Measurements from ENCODE around the gene BTNL9.
"Not testable (repeated sequence)": the region's sequence is repeated elsewhere in the genome, so short reads cannot be mapped to it uniquely, and the experiment has no call there.

BTNL9 gene

GRCh38 chr5:181043285-181044092 lies 3.4 kb downstream of the BTNL9 start:
- DNase-seq = no peak

DNA sequence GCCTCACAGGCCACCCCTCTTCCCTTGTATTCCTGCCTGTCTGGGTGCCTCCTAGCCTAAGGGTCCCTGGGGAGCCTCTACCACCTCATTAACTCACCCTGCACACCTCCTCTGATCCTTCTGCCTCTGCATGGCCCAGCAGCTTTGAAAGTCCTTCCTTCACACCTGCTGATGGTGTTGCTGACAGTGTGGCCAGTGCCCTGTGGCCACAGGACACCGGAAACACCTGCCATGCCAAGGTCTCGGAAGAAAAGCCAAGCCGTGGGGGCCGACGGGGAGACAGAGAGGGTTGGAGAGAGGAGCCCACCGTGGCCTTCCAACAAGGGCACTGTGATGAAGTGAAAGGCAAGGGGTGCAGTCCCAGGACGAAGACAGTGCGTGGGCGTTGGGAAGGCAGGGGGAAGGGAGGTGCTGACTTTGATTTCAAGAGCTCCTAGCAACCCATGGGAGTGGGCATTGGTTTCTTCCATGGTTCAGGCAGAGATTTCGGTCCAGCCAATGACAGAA lies 4.1 kb downstream of the BTNL9 start:
- no peak for DNase-seq

DNA sequence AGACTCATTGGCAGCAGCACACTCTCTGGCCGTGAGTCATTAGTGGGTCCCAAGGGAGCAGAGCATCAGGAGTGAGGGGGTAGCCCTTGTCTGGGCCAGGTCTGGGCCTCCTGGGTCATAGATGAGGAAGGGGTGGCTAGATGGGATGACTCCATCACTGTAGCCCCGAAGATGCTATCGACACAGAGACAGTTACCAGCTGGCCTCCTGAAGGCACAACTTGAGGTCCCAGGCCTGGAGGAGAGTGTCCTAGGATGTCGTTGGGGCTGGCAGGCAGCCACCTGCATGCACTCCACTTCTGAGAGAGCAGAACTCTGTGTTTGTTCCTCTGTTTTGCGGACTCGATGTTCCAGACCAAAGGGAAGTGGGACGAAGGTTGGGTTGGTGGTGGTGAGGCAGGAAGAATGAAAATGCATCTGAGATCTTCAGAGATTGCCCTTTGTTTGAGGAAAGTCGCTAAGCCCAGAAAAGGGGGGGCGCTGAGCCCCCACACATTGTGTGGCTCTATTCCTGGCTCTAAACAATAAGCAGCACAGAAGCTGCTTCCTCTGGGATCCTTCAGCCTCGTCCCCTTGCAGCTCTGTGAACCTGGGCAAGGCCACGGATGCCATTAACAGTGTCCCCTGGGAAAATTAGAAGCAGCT lies 4.7 kb downstream of the BTNL9 start:
- DNase-seq = no peak

GRCh38 chr5:181045316-181045715 lies 5.2 kb downstream of the BTNL9 start:
- no peak for DNase-seq

- DNase-seq = not testable (repeated sequence)
Measured at GRCh38 chr5:181045857-181046256, 5.8 kb downstream of the BTNL9 start.

DNA sequence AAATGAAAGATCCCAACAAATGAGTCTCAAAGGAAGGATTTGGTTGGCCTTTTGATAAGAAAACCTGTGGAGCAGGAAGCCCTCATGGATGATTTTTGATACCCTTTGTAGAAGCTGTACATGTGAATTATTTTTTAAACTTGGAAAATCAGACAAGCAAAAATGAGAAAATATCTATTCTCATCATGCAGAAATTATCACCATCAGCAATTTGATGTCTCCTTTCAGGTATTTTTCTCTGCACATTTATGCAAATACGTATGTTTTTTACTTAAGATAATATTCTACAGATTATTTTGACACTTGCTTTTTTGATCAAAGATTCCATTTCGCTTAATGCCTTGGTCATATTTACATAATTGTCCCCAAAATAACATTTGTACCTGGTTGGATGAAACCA lies 7.2 kb downstream of the BTNL9 start:
- no peak for DNase-seq

- no peak for DNase-seq
Measured at GRCh38 chr5:181047921-181048320, 7.9 kb downstream of the BTNL9 start.

- DNase-seq = no peak
Measured at GRCh38 chr5:181050016-181050415, 9.9 kb downstream of the BTNL9 start.

DNA sequence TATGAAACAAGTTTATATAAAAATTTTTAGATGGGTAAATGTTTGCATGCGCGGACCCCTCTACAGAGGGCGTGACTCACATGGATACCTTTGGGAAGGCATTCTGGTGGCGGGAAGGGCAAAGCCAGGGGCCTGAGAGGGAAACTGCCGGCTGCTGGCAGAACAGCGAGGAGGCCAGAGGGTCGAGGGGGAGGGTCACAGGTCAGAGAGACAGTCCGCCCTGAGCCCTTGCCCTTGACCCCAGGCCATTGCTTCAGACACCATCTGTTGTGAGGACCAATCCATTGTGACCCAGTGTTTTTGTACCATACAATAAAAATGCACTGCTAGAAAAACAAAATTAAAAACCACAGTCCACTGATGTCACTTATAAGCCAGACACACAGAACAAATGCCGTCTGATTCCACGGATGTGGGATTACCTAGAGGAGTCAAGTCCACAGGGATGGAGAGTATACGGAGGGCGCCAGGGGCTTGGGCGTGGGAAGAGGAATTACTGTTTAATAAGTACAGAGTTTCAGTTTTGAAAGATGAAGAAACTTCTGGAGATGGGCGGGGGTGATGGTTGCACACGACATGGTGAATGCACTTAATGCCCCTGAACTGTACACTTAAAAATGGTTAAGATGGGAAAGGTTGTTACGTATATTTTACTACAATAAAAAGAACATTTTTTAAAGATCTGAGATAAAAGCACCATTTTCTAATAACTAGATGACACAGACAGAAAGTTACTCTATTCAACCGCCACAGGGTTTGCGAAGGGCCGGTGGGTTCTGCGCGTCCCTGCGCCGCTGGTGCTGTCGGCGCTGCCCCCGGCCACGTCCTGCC lies 12.0 kb downstream of the BTNL9 start:
- DNase-seq = no peak

DNA sequence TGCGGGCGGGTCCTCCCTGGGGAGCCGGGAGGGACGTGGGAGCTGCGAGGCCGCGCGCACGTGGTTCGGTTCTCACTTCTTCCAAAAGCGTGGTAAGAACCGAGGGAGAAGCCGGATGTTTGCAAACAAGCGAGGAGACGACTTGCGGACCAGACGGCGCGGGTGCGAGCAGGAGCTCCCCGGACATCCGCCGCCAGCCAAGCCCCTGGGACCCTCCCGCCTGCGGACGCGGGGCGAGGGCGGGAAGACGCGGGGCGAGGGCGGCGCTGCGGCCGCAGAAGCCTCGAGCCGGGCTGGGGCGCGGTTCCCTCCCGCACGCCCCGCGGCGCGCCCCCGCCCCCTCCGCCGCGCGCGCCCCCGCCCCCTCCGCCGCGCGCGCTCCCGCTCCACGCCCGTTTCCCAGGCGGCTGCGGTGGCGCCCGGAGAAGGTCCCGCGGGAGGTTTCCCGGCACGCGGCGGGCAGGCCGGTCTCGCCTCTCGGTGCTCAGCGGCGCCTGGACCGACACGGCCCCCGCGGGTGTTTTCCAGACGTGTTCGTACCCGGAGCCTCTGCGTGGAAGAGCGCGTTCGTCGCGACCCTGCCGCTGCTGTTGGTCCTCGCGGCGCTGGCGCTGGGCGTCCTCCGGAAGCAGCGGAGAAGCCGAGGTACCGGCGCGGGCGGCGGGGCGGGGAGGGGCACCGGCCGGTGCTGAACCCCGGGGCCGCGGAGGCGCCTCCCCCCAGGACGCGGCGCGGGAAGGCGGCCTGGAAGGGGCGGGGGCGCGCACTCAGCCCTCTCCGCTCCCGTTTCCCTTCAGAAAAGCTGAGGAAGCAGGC lies 12.8 kb downstream of the BTNL9 start:
- peak; percentile 9 for DNase-seq

DNA sequence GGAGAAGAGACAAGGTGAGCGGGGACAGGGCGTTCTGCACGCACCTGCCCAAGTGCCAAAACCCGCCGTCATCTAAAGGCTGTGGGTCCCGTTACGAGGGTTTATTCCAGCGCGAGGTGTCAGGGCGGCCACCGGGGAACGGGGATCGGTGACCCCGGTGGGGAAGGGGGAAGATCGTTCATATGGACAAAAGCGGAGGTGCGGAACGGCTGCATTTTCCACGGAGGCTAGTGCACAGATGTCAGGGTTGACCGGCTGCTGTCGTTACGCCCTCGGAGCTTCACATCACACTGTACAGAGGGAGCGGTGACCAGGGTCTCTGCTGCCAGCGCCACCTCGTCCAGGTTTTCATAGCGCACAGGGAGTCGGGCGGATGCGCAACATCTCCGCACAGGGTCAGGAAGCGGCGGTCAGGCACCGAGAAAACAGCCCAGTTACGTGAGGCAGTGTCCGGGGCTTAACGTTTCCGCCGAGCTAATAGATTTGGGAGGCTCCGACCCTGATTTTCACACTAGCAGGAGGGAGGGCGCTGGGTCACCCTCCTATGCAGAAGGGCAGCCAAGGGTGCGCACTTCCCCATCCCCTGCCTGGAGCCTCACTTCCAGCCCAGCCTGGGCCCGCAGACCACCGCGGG lies 13.5 kb downstream of the BTNL9 start:
- no peak for DNase-seq

DNA sequence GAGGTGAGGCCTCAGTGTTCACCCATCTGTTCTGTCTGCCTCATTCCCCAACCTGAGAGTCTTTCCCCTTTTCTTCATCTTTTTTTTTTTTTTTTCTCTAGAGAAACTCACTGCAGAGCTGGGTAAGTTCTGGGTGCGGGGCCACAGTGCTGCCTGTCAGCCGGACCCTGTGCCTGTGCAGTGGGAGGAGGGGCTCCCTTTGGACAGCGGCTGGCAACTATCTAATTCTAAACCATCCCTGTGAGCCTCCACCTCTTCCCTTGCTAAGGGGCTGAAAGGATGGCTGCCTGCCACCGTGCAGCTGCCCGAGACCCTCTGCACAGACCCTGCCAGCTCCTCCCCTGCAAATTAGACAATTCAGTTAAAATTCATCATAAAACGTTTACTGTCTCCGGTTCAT lies 14.1 kb downstream of the BTNL9 start:
- no peak for DNase-seq

DNA sequence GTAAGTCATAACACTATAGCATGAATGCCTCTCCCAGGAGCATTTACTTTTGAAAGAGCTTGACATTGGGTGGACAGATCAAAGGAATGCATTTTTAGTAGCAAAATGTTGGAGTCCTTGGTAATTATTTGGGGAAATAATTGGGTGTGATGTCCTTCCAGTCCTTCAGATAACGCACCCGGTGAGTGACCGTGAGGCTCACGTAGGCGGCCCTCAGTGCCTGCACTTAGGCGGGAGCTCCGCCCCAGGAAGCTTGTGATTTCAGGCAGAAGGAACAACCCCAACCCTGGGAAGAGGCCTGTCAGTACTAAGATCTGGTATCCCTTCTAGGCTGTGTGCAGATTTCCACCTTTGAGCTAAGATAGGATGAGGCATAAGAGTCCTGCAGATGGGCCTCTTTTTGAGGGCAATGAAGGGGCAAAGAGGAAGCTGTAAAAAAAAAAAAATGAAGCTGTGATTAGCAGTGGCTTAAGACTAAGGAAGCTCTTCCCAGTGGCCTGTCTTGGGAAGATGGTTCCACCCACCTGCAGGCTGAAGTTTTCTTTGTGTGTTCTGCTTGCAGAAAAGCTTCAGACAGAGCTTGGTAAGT lies 14.9 kb downstream of the BTNL9 start:
- DNase-seq = no peak

DNA sequence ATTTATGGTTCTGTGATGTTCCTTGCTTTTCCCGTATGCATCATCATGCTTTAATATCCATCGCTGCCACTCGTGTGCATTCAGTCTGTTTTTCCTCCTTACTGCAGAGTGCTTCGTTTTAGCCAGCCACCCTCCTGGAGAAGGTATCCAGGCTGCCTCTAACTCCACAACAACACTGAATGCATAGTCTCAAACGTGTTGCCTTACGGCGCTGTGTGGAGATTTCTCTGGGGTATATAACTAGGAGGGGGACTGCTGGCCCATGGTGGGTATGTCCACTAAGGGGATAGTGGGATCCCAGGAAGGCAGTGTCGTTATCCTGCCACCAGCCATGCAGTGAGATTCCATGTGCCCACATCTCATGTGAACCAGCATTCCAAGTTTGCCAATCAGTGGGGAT lies 16.4 kb downstream of the BTNL9 start:
- no peak for DNase-seq

GRCh38 chr5:181058321-181058720 lies 18.3 kb downstream of the BTNL9 start:
- no peak for DNase-seq

DNA sequence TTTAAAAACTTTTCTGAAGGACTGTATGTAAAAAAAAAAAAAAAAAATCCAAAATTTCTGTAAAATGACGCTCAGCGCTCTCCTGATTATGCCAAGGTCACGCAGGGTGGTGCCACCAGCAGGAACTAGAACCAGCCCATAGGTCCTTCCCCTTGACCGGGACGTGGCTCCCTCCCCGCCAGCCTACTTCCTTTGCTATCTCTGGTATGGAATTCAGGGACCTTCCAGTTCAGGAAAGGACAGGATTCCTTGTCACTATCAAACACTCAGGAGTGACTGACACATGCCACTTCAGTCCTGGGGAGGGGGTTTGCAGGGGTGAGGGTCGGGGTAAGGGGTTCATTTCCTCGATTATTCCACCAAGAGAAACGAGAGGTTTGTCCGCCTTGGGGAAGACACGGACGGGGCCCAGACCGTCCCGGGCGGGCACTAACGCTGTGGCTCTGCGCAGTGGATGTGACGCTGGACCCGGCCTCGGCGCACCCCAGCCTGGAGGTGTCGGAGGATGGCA lies 18.8 kb downstream of the BTNL9 start:
- DNase-seq = no peak

- DNase-seq = no peak
Measured at GRCh38 chr5:181059297-181060230, 19.5 kb downstream of the BTNL9 start.

- no peak for DNase-seq
Measured at GRCh38 chr5:181060231-181060590, 20.1 kb downstream of the BTNL9 start.

- no peak for DNase-seq
Measured at GRCh38 chr5:181060924-181061323, 20.9 kb downstream of the BTNL9 start.

DNA sequence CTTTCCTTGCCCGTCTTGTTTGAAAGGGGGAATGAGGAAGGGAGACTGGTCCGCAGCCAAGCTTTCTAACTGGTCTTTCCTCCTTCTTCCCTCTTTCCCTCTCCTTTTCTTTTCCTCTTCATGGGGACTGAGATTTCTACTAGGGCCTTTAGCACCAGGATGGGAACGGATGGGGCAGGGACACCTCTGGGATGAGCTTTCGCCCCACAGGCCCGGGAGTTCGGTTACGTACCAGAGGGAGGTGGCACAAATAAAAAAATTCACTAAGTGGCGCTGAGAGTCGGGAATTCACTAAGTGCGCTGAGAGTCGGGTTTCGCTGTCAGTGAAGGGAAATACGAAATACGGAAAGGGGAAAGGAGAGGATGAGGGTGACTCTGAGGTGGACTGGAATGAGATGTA lies 21.6 kb downstream of the BTNL9 start:
- no peak for DNase-seq

Data from CD4-positive, alpha-beta T cell treated with Interleukin-6 for 4 hours (primary cell).